Trophoblast cell (in vitro differentiated cells and primary cell): ENCODE data around the gene EP300.
"Not testable (repeated sequence)": the region's sequence is repeated elsewhere in the genome, so short reads cannot be mapped to it uniquely, and the experiment has no call there.

ENCODE experiments used
- DNase-seq, 2 donors: peaks; one replicate each; pipeline ENCODE4 v3.0.0-alpha.2; 2016
- H2AFZ ChIP-seq: 2 replicates; pipeline ENCODE4 v1.6.1; 2013; ENCODE audit warnings: low read length, moderate library complexity, mild to moderate bottlenecking; ENCODE audit not compliant: insufficient read depth, poor library complexity
- H2AK5ac ChIP-seq: 2 replicates; pipeline ENCODE4 v1.6.1; 2013; ENCODE audit warnings: mild to moderate bottlenecking, low read length
- H2BK120ac ChIP-seq: 2 replicates; pipeline ENCODE4 v1.6.1; 2013; ENCODE audit warnings: low read length, mild to moderate bottlenecking, moderate library complexity; ENCODE audit not compliant: insufficient read depth, poor library complexity
- H2BK12ac ChIP-seq: 2 replicates; pipeline ENCODE4 v1.6.1; 2013; ENCODE audit warnings: mild to moderate bottlenecking, low read length, moderate library complexity
- H2BK5ac ChIP-seq: 2 replicates; pipeline ENCODE4 v1.6.1; 2013; ENCODE audit warnings: low read length, low read depth, moderate library complexity, mild to moderate bottlenecking; ENCODE audit not compliant: poor library complexity
- H3K14ac ChIP-seq: 2 replicates; pipeline ENCODE4 v1.6.1; 2013; ENCODE audit warnings: mild to moderate bottlenecking, low read length
- H3K18ac ChIP-seq: 2 replicates; pipeline ENCODE4 v1.6.1; 2013; ENCODE audit warnings: mild to moderate bottlenecking, low read length
- H3K23ac ChIP-seq: 2 replicates; pipeline ENCODE4 v1.6.1; 2013; ENCODE audit warnings: low read length
- H3K27ac ChIP-seq: 2 replicates; pipeline ENCODE4 v1.5.1; 2013; ENCODE audit warnings: low read depth, mild to moderate bottlenecking, inconsistent platforms, low read length, moderate library complexity
- H3K27me3 ChIP-seq: 2 replicates; pipeline ENCODE4 v1.6.1; 2013; ENCODE audit warnings: inconsistent platforms, mild to moderate bottlenecking, low read length, moderate library complexity; ENCODE audit not compliant: insufficient read depth
- H3K36me3 ChIP-seq, 2 experiments: 1 replicate in 1 of 2; 2 replicates in 1 of 2; pipeline ENCODE4 v1.6.1; 2013; ENCODE audit warnings: low read length in 2 of 2, mild to moderate bottlenecking in 2 of 2, moderate library complexity in 1 of 2; ENCODE audit not compliant: insufficient read depth in 2 of 2, control insufficient read depth in 1 of 2
- H3K4ac ChIP-seq: 2 replicates; pipeline ENCODE4 v1.6.1; 2013; ENCODE audit warnings: low read depth, mild to moderate bottlenecking, low read length, moderate library complexity
- H3K4me1 ChIP-seq, 2 experiments: 1 replicate in 1 of 2; 2 replicates in 1 of 2; pipeline ENCODE4 v1.6.1; 2013; ENCODE audit warnings: low read length in 2 of 2, mild to moderate bottlenecking in 2 of 2, moderate library complexity in 1 of 2; ENCODE audit not compliant: insufficient read depth in 2 of 2, control insufficient read depth in 1 of 2
- H3K4me2 ChIP-seq: 2 replicates; pipeline ENCODE4 v1.6.1; 2013; ENCODE audit warnings: inconsistent platforms, mild to moderate bottlenecking, low read length, moderate library complexity
- H3K4me3 ChIP-seq: 2 replicates; pipeline ENCODE4 v1.5.1; 2013; ENCODE audit warnings: mild to moderate bottlenecking, low read depth, low read length, inconsistent platforms
- H3K79me1 ChIP-seq: one replicate; pipeline ENCODE4 v1.6.1; 2013; ENCODE audit warnings: low read length
- H3K79me2 ChIP-seq: 2 replicates; pipeline ENCODE4 v1.6.1; 2013; ENCODE audit warnings: low read length, mild to moderate bottlenecking; ENCODE audit not compliant: control insufficient read depth, insufficient read depth, poor library complexity
- H3K9ac ChIP-seq: 2 replicates; pipeline ENCODE4 v1.6.1; 2013; ENCODE audit warnings: mild to moderate bottlenecking, low read length
- H3K9me3 ChIP-seq: 2 replicates; pipeline ENCODE4 v1.6.1; 2013; ENCODE audit warnings: low read depth, mild to moderate bottlenecking, control low read depth, inconsistent platforms, low read length; ENCODE audit not compliant: insufficient read depth
- H4K12ac ChIP-seq: 2 replicates; pipeline ENCODE4 v1.6.1; 2013; ENCODE audit warnings: low read depth, mild to moderate bottlenecking, low read length, moderate library complexity
- H4K8ac ChIP-seq: 2 replicates; pipeline ENCODE4 v1.6.1; 2013; ENCODE audit warnings: low read depth, mild to moderate bottlenecking, low read length, moderate library complexity
- H4K91ac ChIP-seq: one replicate; pipeline ENCODE4 v1.6.1; 2013; ENCODE audit warnings: low read depth, mild to moderate bottlenecking, low read length, moderate library complexity
- whole genome bisulfite sequencing: extraction: QIAGEN DNeasy Blood & Tissue Kit; methylation state at CpG from one replicate; pipeline ENCODE4 v1.1.7; 2013; ENCODE audit warnings: missing lambda C conversion rate; ENCODE audit not compliant: insufficient read length, insufficient coverage; ENCODE audit errors: extremely low coverage; 5-methylcytosine and 5-hydroxymethylcytosine counted together

Gene EP300

GRCh38 chr22:41177622-41178424, 85.4 kb downstream of the EP300 start:
- Histone ChIP-seq H3K27me3 (no peaks in the 10 kb centered on the region), H2BK12ac (no peak overlapping the region), H3K4ac (no peak overlapping the region), H3K27ac (no peak overlapping the region), H3K9me3 (peaks cover 4% of the 10 kb centered on the region), H3K18ac (peak overlapping the region; percentile 20), H3K79me1 (no peaks in the 10 kb centered on the region), H4K91ac (no peak overlapping the region), H3K23ac (no peak overlapping the region), H3K4me1 (peaks cover 10 to 19% of the 10 kb centered on the region in 2 experiments), H3K4me3 (peak overlapping the region; percentile 3), H3K79me2 (no peaks in the 10 kb centered on the region), H4K8ac (no peak overlapping the region), H3K9ac (no peak overlapping the region), H3K4me2 (no peak overlapping the region), H4K12ac (no peak overlapping the region), H2AFZ (no peak overlapping the region), H2BK5ac (no peak overlapping the region), H3K36me3 (peaks cover 40 to 47% of the 10 kb centered on the region in 2 experiments), H2AK5ac (no peak overlapping the region), H3K14ac (no peak overlapping the region), H2BK120ac (no peak overlapping the region)
- WGBS, result no CpG with 5 or more reads among the region's 9 CpGs
- no peak for DNase-seq

GRCh38 chr22:41178425-41178975, 86.1 kb downstream of the EP300 start:
- Histone ChIP-seq H2AK5ac (no peak overlapping the region), H3K9me3 (peaks cover 4% of the 10 kb centered on the region)

GRCh38 chr22:41180362-41180761, 88.0 kb downstream of the EP300 start:
- H3K9me3 ChIP-seq, H3K79me2 ChIP-seq, H4K8ac ChIP-seq, H3K14ac ChIP-seq, H3K9ac ChIP-seq, H4K91ac ChIP-seq, H2AK5ac ChIP-seq, H3K4me2 ChIP-seq, H4K12ac ChIP-seq, H3K4me3 ChIP-seq, H3K27me3 ChIP-seq, H3K27ac ChIP-seq, H3K23ac ChIP-seq, H2BK120ac ChIP-seq, H3K4ac ChIP-seq, H3K18ac ChIP-seq, DNase-seq, H2AFZ ChIP-seq, H2BK12ac ChIP-seq, H2BK5ac ChIP-seq, H3K79me1 ChIP-seq: not testable (repeated sequence)
- Histone ChIP-seq H3K4me1 (peaks cover 10 to 19% of the 10 kb centered on the region in 2 experiments), H3K36me3 (peaks cover 33% of the 10 kb centered on the region in 2 experiments)
- WGBS, result no CpG with 5 or more reads among the region's 6 CpGs

More at GRCh38 chr22:41178425-41178975, 86.1 kb downstream of the EP300 start:
- H3K18ac ChIP-seq, result no peak overlapping the region
- no peak overlapping the region for H2BK120ac ChIP-seq
- no peak for DNase-seq
- no peak overlapping the region for H2BK5ac ChIP-seq
- H2AFZ ChIP-seq, result no peak overlapping the region
- no peak overlapping the region for H3K14ac ChIP-seq
- no peak overlapping the region for H3K27ac ChIP-seq
- H3K36me3 ChIP-seq, result peaks cover 40 to 43% of the 10 kb centered on the region in 2 experiments
- no peak overlapping the region for H3K4me2 ChIP-seq
- no CpG with 5 or more reads among the region's 8 CpGs for WGBS
- no peak overlapping the region for H4K8ac ChIP-seq
- no peaks in the 10 kb centered on the region for H3K79me2 ChIP-seq
- H4K91ac ChIP-seq, result no peak overlapping the region
- peaks cover 10 to 19% of the 10 kb centered on the region in 2 experiments for H3K4me1 ChIP-seq
- no peak overlapping the region for H3K23ac ChIP-seq
- H3K9ac ChIP-seq, result no peak overlapping the region
- H3K4me3 ChIP-seq, result peak overlapping the region; percentile 3
- no peak overlapping the region for H4K12ac ChIP-seq
- H3K27me3 ChIP-seq, result no peaks in the 10 kb centered on the region
- no peak overlapping the region for H3K4ac ChIP-seq
- H2BK12ac ChIP-seq, result no peak overlapping the region
- H3K79me1 ChIP-seq, result no peaks in the 10 kb centered on the region

GRCh38 chr22:41180926-41181325, 88.5 kb downstream of the EP300 start:
- Histone ChIP-seq H3K79me2 (no peaks in the 10 kb centered on the region), H4K12ac (no peak overlapping the region), H4K91ac (no peak overlapping the region), H2BK120ac (no peak overlapping the region), H3K4me1 (peaks cover 10 to 16% of the 10 kb centered on the region in 2 experiments), H2BK5ac (no peak overlapping the region), H3K4me2 (no peak overlapping the region), H2AK5ac (no peak overlapping the region), H2AFZ (no peak overlapping the region), H2BK12ac (no peak overlapping the region), H3K79me1 (no peaks in the 10 kb centered on the region), H3K18ac (no peak overlapping the region), H3K4me3 (no peak overlapping the region), H3K9ac (no peak overlapping the region), H3K27me3 (no peaks in the 10 kb centered on the region), H3K23ac (no peak overlapping the region), H3K4ac (no peak overlapping the region), H3K14ac (no peak overlapping the region), H3K27ac (no peak overlapping the region), H3K9me3 (peaks cover 4% of the 10 kb centered on the region), H3K36me3 (peaks cover 30 to 31% of the 10 kb centered on the region in 2 experiments), H4K8ac (no peak overlapping the region)
- no CpG with 5 or more reads among the region's 3 CpGs for WGBS
- peak; percentile 81 to 86 for DNase-seq
